HCT116 (cell line): ENCODE measurements around the gene RAI1. TPM values are rescaled to one million over a fixed set of nuclear protein-coding genes. Genes with fewer than 3 reads are reported as not detected.

Experiments used
- ATAC-seq: fragments of 200-7000 bp; cut with Tn5 transposase; 2 replicates; pipeline ENCODE4 v1.9.1; 2020; ENCODE audit warnings: mild to moderate bottlenecking, moderate library complexity
- BruUV-seq: library from RNA; stranded (reverse); fragments of 400-500 nt; replicated peaks from 2 replicates; lab custom pipeline; 2021; lab: Mats Ljungman, UMichigan
- CTCF ChIA-PET: fragments of 300-600 bp; sonication (Branson Sonifier 250); formaldehyde crosslinking; loops from one replicate; lab custom pipeline; 2021; ENCODE audit warnings: antibody characterized with exemption; lab: Charles Lee
- POLR2A ChIA-PET: fragments of 300-600, 350-600 bp; sonication (Branson Sonifier 250); formaldehyde crosslinking; loops from one replicate; lab custom pipeline; 2021; ENCODE audit warnings: antibody characterized with exemption; lab: Charles Lee
- RAD21 ChIA-PET, 2 experiments: fragments of 300-600 bp; sonication (Branson Sonifier 250); formaldehyde crosslinking; loops; one replicate each; lab custom pipeline; 2023; ENCODE audit warnings: low total read pairs in 2 of 2; ENCODE audit not compliant: uncharacterized antibody in 2 of 2, unreplicated experiment in 2 of 2, low non-redundant PET in 1 of 2; lab: Charles Lee
- DNase-seq: peaks from one replicate; pipeline ENCODE4 v3.0.0-alpha.2; 2010; ENCODE audit warnings: low read depth, low spot score
- H2AFZ ChIP-seq: fragments of 200-600 bp; shearing (Covaris generic), sonication (generic); 2 replicates; pipeline ENCODE4 v1.6.1; 2017; ENCODE audit warnings: low read depth, mixed run types, mixed read lengths, antibody characterized with exemption, low read length; ENCODE audit not compliant: poor library complexity, severe bottlenecking
- H3K27ac ChIP-seq: 2 replicates; pipeline ENCODE4 v1.5.1; 2012; ENCODE audit warnings: low read depth, low read length
- H3K27me3 ChIP-seq: fragments of 200-600 bp; sonication (generic); 2 replicates; pipeline ENCODE4 v1.6.1; 2016; ENCODE audit warnings: mixed run types, low read length, mixed read lengths; ENCODE audit not compliant: insufficient read depth
- H3K36me3 ChIP-seq, 2 experiments: fragments of 200-500 bp in 1 of 2; fragments of 200-600 bp in 1 of 2; sonication (Bioruptor generic) in 1 of 2; sonication (generic) in 1 of 2; 2 replicates each; pipeline versions ENCODE4 v1.5.1 to v1.6.1; 2014 to 2016; ENCODE audit warnings: low read length in 2 of 2, inconsistent platforms in 1 of 2, mixed read lengths in 1 of 2, mixed run types in 1 of 2; ENCODE audit not compliant: insufficient read depth in 2 of 2, control insufficient read depth in 1 of 2
- H3K4me1 ChIP-seq, 2 experiments: fragments of 200-600 bp in 1 of 2; sonication (generic) in 1 of 2; 2 replicates each; pipeline versions ENCODE4 v1.5.1 to v1.6.1; 2012 to 2017; ENCODE audit warnings: low read length in 2 of 2, inconsistent platforms in 1 of 2, mild to moderate bottlenecking in 1 of 2, mixed read lengths in 1 of 2, mixed run types in 1 of 2, moderate library complexity in 1 of 2; ENCODE audit not compliant: insufficient read depth in 2 of 2, control insufficient read depth in 1 of 2
- H3K4me2 ChIP-seq: fragments of 200-600 bp; sonication (generic); 2 replicates; pipeline ENCODE4 v1.6.1; 2017; ENCODE audit warnings: mixed run types, low read length, mixed read lengths
- H3K4me3 ChIP-seq, 2 experiments: fragments of 200-600 bp in 1 of 2; sonication (generic) in 1 of 2; replicated peaks in 1 of 2; 2 replicates each; pipeline ENCODE4 v1.5.1; 2011 to 2016; ENCODE audit warnings: low read length in 2 of 2, control low read depth in 1 of 2, low read depth in 1 of 2, mild to moderate bottlenecking in 1 of 2, mixed read lengths in 1 of 2, mixed run types in 1 of 2
- H3K79me2 ChIP-seq: fragments of 200-600 bp; sonication (generic); 2 replicates; pipeline ENCODE4 v1.6.1; 2017; ENCODE audit warnings: mild to moderate bottlenecking, mixed run types, low read length, moderate library complexity, mixed read lengths; ENCODE audit not compliant: insufficient read depth
- H3K9ac ChIP-seq: fragments of 200-600 bp; sonication (generic); 2 replicates; pipeline ENCODE4 v1.6.1; 2016; ENCODE audit warnings: low read length, mixed read lengths
- H3K9me2 ChIP-seq: fragments of 200-600 bp; sonication (generic), shearing (Covaris generic); 2 replicates; pipeline ENCODE4 v1.6.1; 2017; ENCODE audit warnings: mixed run types, mild to moderate bottlenecking, moderate library complexity; ENCODE audit not compliant: insufficient read depth
- H3K9me3 ChIP-seq, 2 experiments: fragments of 200-500 bp in 1 of 2; fragments of 200-600 bp in 1 of 2; sonication (Bioruptor generic) in 1 of 2; sonication (generic) in 1 of 2; 2 replicates each; pipeline ENCODE4 v1.6.1; 2014 to 2017; ENCODE audit warnings: low read length in 2 of 2, mixed read lengths in 2 of 2, inconsistent platforms in 1 of 2, low read depth in 1 of 2, mild to moderate bottlenecking in 1 of 2, mixed run types in 1 of 2, moderate library complexity in 1 of 2; ENCODE audit not compliant: control insufficient read depth in 1 of 2, insufficient read depth in 1 of 2
- H4K20me1 ChIP-seq: fragments of 200-600 bp; sonication (generic), shearing (Covaris generic); 2 replicates; pipeline ENCODE4 v1.6.1; 2017; ENCODE audit warnings: mixed run types, mild to moderate bottlenecking, moderate library complexity; ENCODE audit not compliant: insufficient read depth
- CBX3 ChIP-seq: IDR thresholded peaks from 2 replicates; pipeline ENCODE4 v1.6.1; 2012; ENCODE audit warnings: low read depth
- CEBPB ChIP-seq: IDR thresholded peaks from 2 replicates; pipeline ENCODE4 v1.6.1; 2012; ENCODE audit warnings: low read depth
- CTCF ChIP-seq, 3 experiments: fragments of 200-600 bp in 1 of 3; sonication (generic) in 1 of 3; IDR thresholded peaks in 2 of 3; conservative IDR thresholded peaks in 1 of 3; 2 replicates each; pipeline ENCODE4 v1.5.1; 2012 to 2017; ENCODE audit warnings: low read depth in 2 of 3, low read length in 2 of 3, antibody characterized with exemption in 1 of 3, borderline replicate concordance in 1 of 3, control low read depth in 1 of 3, mild to moderate bottlenecking in 1 of 3, mixed read lengths in 1 of 3, mixed run types in 1 of 3, moderate library complexity in 1 of 3; ENCODE audit not compliant: insufficient read depth in 1 of 3
- EGR1 ChIP-seq: IDR thresholded peaks from 2 replicates; pipeline ENCODE4 v1.6.1; 2012; ENCODE audit warnings: low read depth
- EZH2 ChIP-seq: fragments of 200-600 bp; sonication (generic); IDR thresholded peaks from 2 replicates; pipeline ENCODE4 v1.6.1; 2017; ENCODE audit warnings: antibody characterized with exemption, mixed run types
- EZH2phosphoT487 ChIP-seq: fragments of 200-600 bp; IDR thresholded peaks from 2 replicates; pipeline ENCODE4 v1.6.1; 2018; ENCODE audit warnings: antibody characterized with exemption, borderline replicate concordance
- FOSL1 ChIP-seq: IDR thresholded peaks from 2 replicates; pipeline ENCODE4 v1.6.1; 2012; ENCODE audit warnings: low read depth
- MAX ChIP-seq: IDR thresholded peaks from 2 replicates; pipeline ENCODE4 v1.6.1; 2012
- POLR2A ChIP-seq: IDR thresholded peaks from 2 replicates; pipeline ENCODE4 v1.7.0; 2011; ENCODE audit warnings: borderline replicate concordance; ENCODE audit not compliant: insufficient read depth, insufficient read length; ENCODE audit errors: extremely low read depth
- SIN3A ChIP-seq: IDR thresholded peaks from 2 replicates; pipeline ENCODE4 v1.6.1; 2012; ENCODE audit warnings: low read depth
- SP1 ChIP-seq: IDR thresholded peaks from 2 replicates; pipeline ENCODE4 v1.6.1; 2012; ENCODE audit warnings: low read depth
- TCF7L2 ChIP-seq: IDR thresholded peaks from 2 replicates; pipeline ENCODE4 v1.7.0; 2011; ENCODE audit warnings: borderline replicate concordance, inconsistent platforms; ENCODE audit not compliant: insufficient read depth, insufficient read length; ENCODE audit errors: extremely low read depth
- ZNF274 ChIP-seq: fragments of 200-500 bp; sonication (Bioruptor generic); IDR thresholded peaks from 2 replicates; pipeline ENCODE4 v1.6.1; 2014; ENCODE audit warnings: mild to moderate bottlenecking, low read depth, low read length, inconsistent platforms
- intact Hi-C: fragments of 100-400 bp; cut with micrococcal nuclease; formaldehyde crosslinking; loops from 2 replicates; pipeline ENCODE4 v1.10.0; 2022
- total RNA-seq: library from RNA; stranded (reverse); gene quantifications from one replicate; pipeline ENCODE4 v1.2.1, GENCODE V29; 2021; ENCODE audit not compliant: unreplicated experiment
- TF ChIP-seq, protein P1 (sequence below): IDR thresholded peaks from 2 replicates; pipeline ENCODE4 v1.6.1; 2012
- TF ChIP-seq, protein P2 (sequence below): IDR thresholded peaks from 2 replicates; pipeline ENCODE4 v1.6.1; 2012; ENCODE audit warnings: low read depth

The RAI1 gene
- total RNA-seq, 1 experiment from 2014 or later = 38.5 TPM

- H2AFZ ChIP-seq = no peak overlapping the region
- no peaks in the 10 kb centered on the region for H4K20me1 ChIP-seq
- H3K36me3 ChIP-seq = no peaks in the 10 kb centered on the region
- no peak for DNase-seq
- CTCF ChIA-PET = no interaction called here
- no peaks in the 10 kb centered on the region for H3K9me3 ChIP-seq
- TF ChIP-seq ZNF274 (no peak), SIN3A (no peak), CTCF (IDR thresholded peaks at IDR 0.05 in 2 of 3, conservative IDR thresholded peaks at IDR 0.05 in 1 of 3; ENCODE audit: borderline replicate concordance in 1 of 3, insufficient read depth in 1 of 3, low read depth in 2 of 3, low read length in 2 of 3) (no peak), EZH2 (no peak), CBX3 (no peak), TCF7L2 (no peak), SP1 (no peak), POLR2A (no peak), MAX (no peak), EZH2phosphoT487 (no peak), FOSL1 (no peak), EGR1 (no peak), CEBPB (no peak)
- TF ChIP-seq, protein P1, sequence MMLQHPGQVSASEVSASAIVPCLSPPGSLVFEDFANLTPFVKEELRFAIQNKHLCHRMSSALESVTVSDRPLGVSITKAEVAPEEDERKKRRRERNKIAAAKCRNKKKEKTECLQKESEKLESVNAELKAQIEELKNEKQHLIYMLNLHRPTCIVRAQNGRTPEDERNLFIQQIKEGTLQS = no peak
- TF ChIP-seq, protein P2, sequence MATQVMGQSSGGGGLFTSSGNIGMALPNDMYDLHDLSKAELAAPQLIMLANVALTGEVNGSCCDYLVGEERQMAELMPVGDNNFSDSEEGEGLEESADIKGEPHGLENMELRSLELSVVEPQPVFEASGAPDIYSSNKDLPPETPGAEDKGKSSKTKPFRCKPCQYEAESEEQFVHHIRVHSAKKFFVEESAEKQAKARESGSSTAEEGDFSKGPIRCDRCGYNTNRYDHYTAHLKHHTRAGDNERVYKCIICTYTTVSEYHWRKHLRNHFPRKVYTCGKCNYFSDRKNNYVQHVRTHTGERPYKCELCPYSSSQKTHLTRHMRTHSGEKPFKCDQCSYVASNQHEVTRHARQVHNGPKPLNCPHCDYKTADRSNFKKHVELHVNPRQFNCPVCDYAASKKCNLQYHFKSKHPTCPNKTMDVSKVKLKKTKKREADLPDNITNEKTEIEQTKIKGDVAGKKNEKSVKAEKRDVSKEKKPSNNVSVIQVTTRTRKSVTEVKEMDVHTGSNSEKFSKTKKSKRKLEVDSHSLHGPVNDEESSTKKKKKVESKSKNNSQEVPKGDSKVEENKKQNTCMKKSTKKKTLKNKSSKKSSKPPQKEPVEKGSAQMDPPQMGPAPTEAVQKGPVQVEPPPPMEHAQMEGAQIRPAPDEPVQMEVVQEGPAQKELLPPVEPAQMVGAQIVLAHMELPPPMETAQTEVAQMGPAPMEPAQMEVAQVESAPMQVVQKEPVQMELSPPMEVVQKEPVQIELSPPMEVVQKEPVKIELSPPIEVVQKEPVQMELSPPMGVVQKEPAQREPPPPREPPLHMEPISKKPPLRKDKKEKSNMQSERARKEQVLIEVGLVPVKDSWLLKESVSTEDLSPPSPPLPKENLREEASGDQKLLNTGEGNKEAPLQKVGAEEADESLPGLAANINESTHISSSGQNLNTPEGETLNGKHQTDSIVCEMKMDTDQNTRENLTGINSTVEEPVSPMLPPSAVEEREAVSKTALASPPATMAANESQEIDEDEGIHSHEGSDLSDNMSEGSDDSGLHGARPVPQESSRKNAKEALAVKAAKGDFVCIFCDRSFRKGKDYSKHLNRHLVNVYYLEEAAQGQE = no peak
- TF ChIP-seq, all 23 proteins: peak for 0
- no peak overlapping the region for H3K4me3 ChIP-seq
- H3K9me2 ChIP-seq = no peaks in the 10 kb centered on the region
- peaks cover 19 to 36% of the 10 kb centered on the region in 2 experiments for H3K4me1 ChIP-seq
- H3K4me2 ChIP-seq = no peak overlapping the region; the same call in 1 of the 2 replicates
- intact Hi-C loops = no loop called here
- no TSS peak for BruUV-seq
- ChIA-PET POLR2A (interaction anchor here (1.2 to 1.5 kb wide), 2 partner anchors 14 to 171 kb away, joined by 3 to 4 read pairs; no protein-coding TSS in a partner anchor), RAD21 (no interaction called here)
- ATAC-seq = no peak
- no peaks in the 10 kb centered on the region for H3K79me2 ChIP-seq
- H3K27ac ChIP-seq = no peak overlapping the region
- no peak overlapping the region for H3K9ac ChIP-seq
- H3K27me3 ChIP-seq = no peaks in the 10 kb centered on the region
Observed at GRCh38 chr17:17665255-17665654, 16.0 kb upstream of the RAI1 start.
